ENCODE results near the gene CRYZL1. TPM values are rescaled to one million over a fixed set of nuclear protein-coding genes. Genes with fewer than 3 reads are reported as not detected.
"Not testable (repeated sequence)": the region's sequence is repeated elsewhere in the genome, so short reads cannot be mapped to it uniquely, and the experiment has no call there.

Gene CRYZL1
- polyA plus RNA-seq, 1 donor (not counting 4 experiments of a cell fraction or from before 2014, with no cell fraction given), result 48.9 TPM

- Histone ChIP-seq H3K27me3 (ENCODE audit: control insufficient read depth, extremely low read depth, insufficient read depth, low read length) (no peaks in the 10 kb centered on the region), H3K4me2 (ENCODE audit: control insufficient read depth, extremely low read depth, insufficient read depth, low read depth, low read length) (no peak overlapping the region), H3K36me3 (ENCODE audit: control insufficient read depth in 2 of 2, extremely low read depth in 1 of 2, insufficient read depth in 2 of 2, low read length in 2 of 2) (no peaks in the 10 kb centered on the region), H4K20me1 (ENCODE audit: control insufficient read depth, extremely low read depth, insufficient read depth, low read length) (no peaks in the 10 kb centered on the region), H2AFZ (ENCODE audit: control insufficient read depth, low read length) (no peak overlapping the region), H3K79me2 (ENCODE audit: control insufficient read depth, insufficient read depth, low read length) (peaks cover 26% of the 10 kb centered on the region), H3K4me1 (ENCODE audit: control insufficient read depth, extremely low read depth, insufficient read depth, low read length) (no peaks in the 10 kb centered on the region), H3K9me1 (ENCODE audit: control insufficient read depth, extremely low read depth, insufficient read depth, low read length) (no peaks in the 10 kb centered on the region), H3K27ac (ENCODE audit: control insufficient read depth, insufficient read depth, low read length) (no peak overlapping the region), H3K4me3 (ENCODE audit: control insufficient read depth in 2 of 3, extremely low read depth in 1 of 3, insufficient read depth in 2 of 3, low read depth in 1 of 3, low read length in 3 of 3) (no peak overlapping the region), H3K9me3 (ENCODE audit: control insufficient read depth, low read depth, low read length) (no peaks in the 10 kb centered on the region), H3K9ac (ENCODE audit: control insufficient read depth, extremely low read depth, insufficient read depth, low read length) (no peak overlapping the region)
- FAIRE-seq (no peak), DNase-seq (ENCODE audit: low read depth, low spot score) (no peak)
- TF ChIP-seq CTCF (optimal IDR thresholded peaks at IDR 0.05 in 1 of 3, IDR thresholded peaks at IDR 0.05 in 1 of 3, conservative IDR thresholded peaks at IDR 0.05 in 1 of 3; ENCODE audit: extremely low read depth in 1 of 3, insufficient read depth in 2 of 3, low read length in 3 of 3) (no peak), EZH2 (IDR thresholded peaks at IDR 0.05; ENCODE audit: low read length) (no peak)
- dilution Hi-C loops (cut with MboI; ENCODE audit: extremely low pct_ligation_motif_present, low sequenced_read_pairs), result no loop called here
Measured at GRCh38 chr21:33634254-33634653, 7.3 kb downstream of the CRYZL1 start.

- dilution Hi-C loops (cut with MboI; ENCODE audit: extremely low pct_ligation_motif_present, low sequenced_read_pairs); DNase-seq (ENCODE audit: low read depth, low spot score); H2AFZ ChIP-seq (ENCODE audit: control insufficient read depth, low read length); H3K27ac ChIP-seq (ENCODE audit: control insufficient read depth, insufficient read depth, low read length); FAIRE-seq; H3K36me3 ChIP-seq (ENCODE audit: control insufficient read depth in 2 of 2, extremely low read depth in 1 of 2, insufficient read depth in 2 of 2, low read length in 2 of 2); H3K4me3 ChIP-seq (ENCODE audit: control insufficient read depth in 2 of 3, extremely low read depth in 1 of 3, insufficient read depth in 2 of 3, low read depth in 1 of 3, low read length in 3 of 3); H4K20me1 ChIP-seq (ENCODE audit: control insufficient read depth, extremely low read depth, insufficient read depth, low read length); H3K9me1 ChIP-seq (ENCODE audit: control insufficient read depth, extremely low read depth, insufficient read depth, low read length); H3K9ac ChIP-seq (ENCODE audit: control insufficient read depth, extremely low read depth, insufficient read depth, low read length); H3K4me1 ChIP-seq (ENCODE audit: control insufficient read depth, extremely low read depth, insufficient read depth, low read length); H3K27me3 ChIP-seq (ENCODE audit: control insufficient read depth, extremely low read depth, insufficient read depth, low read length); H3K9me3 ChIP-seq (ENCODE audit: control insufficient read depth, low read depth, low read length); H3K4me2 ChIP-seq (ENCODE audit: control insufficient read depth, extremely low read depth, insufficient read depth, low read depth, low read length); H3K79me2 ChIP-seq (ENCODE audit: control insufficient read depth, insufficient read depth, low read length): not testable (repeated sequence)
Measured at GRCh38 chr21:33626151-33626550, 15.4 kb downstream of the CRYZL1 start.

- Histone ChIP-seq H3K27ac (ENCODE audit: control insufficient read depth, insufficient read depth, low read length) (no peak overlapping the region), H3K36me3 (ENCODE audit: control insufficient read depth in 2 of 2, extremely low read depth in 1 of 2, insufficient read depth in 2 of 2, low read length in 2 of 2) (peaks cover 0 to 2% of the 10 kb centered on the region in 2 experiments), H4K20me1 (ENCODE audit: control insufficient read depth, extremely low read depth, insufficient read depth, low read length) (no peaks in the 10 kb centered on the region), H3K9me1 (ENCODE audit: control insufficient read depth, extremely low read depth, insufficient read depth, low read length) (no peaks in the 10 kb centered on the region), H3K4me3 (ENCODE audit: control insufficient read depth in 2 of 3, extremely low read depth in 1 of 3, insufficient read depth in 2 of 3, low read depth in 1 of 3, low read length in 3 of 3) (no peak overlapping the region), H3K4me2 (ENCODE audit: control insufficient read depth, extremely low read depth, insufficient read depth, low read depth, low read length) (no peak overlapping the region), H2AFZ (ENCODE audit: control insufficient read depth, low read length) (no peak overlapping the region), H3K9me3 (ENCODE audit: control insufficient read depth, low read depth, low read length) (no peaks in the 10 kb centered on the region), H3K27me3 (ENCODE audit: control insufficient read depth, extremely low read depth, insufficient read depth, low read length) (no peaks in the 10 kb centered on the region), H3K9ac (ENCODE audit: control insufficient read depth, extremely low read depth, insufficient read depth, low read length) (no peak overlapping the region), H3K4me1 (ENCODE audit: control insufficient read depth, extremely low read depth, insufficient read depth, low read length) (no peaks in the 10 kb centered on the region), H3K79me2 (ENCODE audit: control insufficient read depth, insufficient read depth, low read length) (peaks cover 3% of the 10 kb centered on the region)
- FAIRE-seq (no peak), DNase-seq (ENCODE audit: low read depth, low spot score) (no peak)
- no peak for TF ChIP-seq EZH2 (IDR thresholded peaks at IDR 0.05; ENCODE audit: low read length)
- no peak for TF ChIP-seq CTCF (optimal IDR thresholded peaks at IDR 0.05 in 1 of 3, IDR thresholded peaks at IDR 0.05 in 1 of 3, conservative IDR thresholded peaks at IDR 0.05 in 1 of 3; ENCODE audit: extremely low read depth in 1 of 3, insufficient read depth in 2 of 3, low read length in 3 of 3)
- dilution Hi-C loops (cut with MboI; ENCODE audit: extremely low pct_ligation_motif_present, low sequenced_read_pairs), result no loop called here
Measured at GRCh38 chr21:33622253-33622652, 19.3 kb downstream of the CRYZL1 start.
